Mucosa of descending colon (tissue), 3 donors: Measurements from ENCODE around the gene FRAS1. TPM values are rescaled to one million over a fixed set of nuclear protein-coding genes. Genes with fewer than 3 reads are reported as not detected.

Source experiments
- ATAC-seq: fragments of 200-7000 bp; cut with Tn5 transposase; one replicate; pipeline ENCODE4 v1.9.1; 2020; ENCODE audit warnings: mild to moderate bottlenecking, moderate library complexity
- DNase-seq, 3 donors: peaks; one replicate each; pipeline ENCODE4 v3.0.0-alpha.2; 2020
- H3K36me3 ChIP-seq: fragments of 200-600 bp; one replicate; pipeline ENCODE4 v1.8.0; 2021; ENCODE audit warnings: low read depth, mild to moderate bottlenecking
- H3K4me1 ChIP-seq: fragments of 200-600 bp; one replicate; pipeline ENCODE4 v1.8.0; 2021; ENCODE audit warnings: low read depth, mild to moderate bottlenecking
- H3K4me3 ChIP-seq: fragments of 200-600 bp; one replicate; pipeline ENCODE4 v1.8.0; 2021; ENCODE audit warnings: mild to moderate bottlenecking
- H3K9me3 ChIP-seq: fragments of 200-600 bp; one replicate; pipeline ENCODE4 v1.8.0; 2021; ENCODE audit warnings: mild to moderate bottlenecking
- intact Hi-C, 2 donors: fragments of 100-400 bp; cut with DNase I in 1 of 2; cut with micrococcal nuclease in 1 of 2; formaldehyde crosslinking; loops; one replicate each; pipeline versions ENCODE4 v1.11.0 to v1.11.1; 2022; cut with DNase I, micrococcal nuclease
- total RNA-seq, 3 donors: library from RNA; stranded (reverse); fragmentation: NEBNext Ultra II Directional in 2 of 3; extraction: Animal tissue kit (Norgen Biotek cat#: 25700) in 2 of 3; gene quantifications; one replicate each; pipeline versions ENCODE4 v1.2.1 to v1.2.4, GENCODE V29; 2021 to 2023
- TF ChIP-seq, protein P1 (sequence below): fragments of 200-600 bp; IDR thresholded peaks from one replicate; pipeline ENCODE4 v1.8.0; 2022; ENCODE audit warnings: antibody characterized with exemption, mild to moderate bottlenecking
- donor health status: DM: no; HTN: no; CAD: no; lungs with moderate emphysema.
- donor health status: DM: no; HTN: no; CAD: no.
- donor health status: DM: no; HTN: yes; CAD: no.

FRAS1 gene
- total RNA-seq, 3 donors from 2014 or later: 1.2 to 9.3 (median 2.2) TPM

DNA sequence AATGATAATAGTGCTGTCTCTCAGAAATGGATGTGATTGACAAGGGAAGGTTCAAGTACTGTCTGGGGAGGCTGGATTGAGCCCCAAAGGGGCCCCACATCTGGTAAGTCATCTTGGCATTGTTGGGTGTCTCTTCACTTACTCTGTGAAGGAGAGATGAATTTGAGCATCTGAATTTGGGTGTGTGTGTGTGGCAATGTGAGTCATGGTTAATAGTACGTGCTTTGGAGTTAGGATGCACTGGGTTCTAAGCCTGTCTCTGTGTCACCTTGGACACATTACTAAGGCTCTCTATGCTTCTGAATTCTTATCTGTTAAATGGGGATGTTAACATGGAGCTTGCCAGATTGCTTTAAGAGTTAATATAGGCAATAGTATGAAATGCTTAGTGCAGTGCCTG, 80.4 kb downstream of the FRAS1 start:
- H3K9me3 ChIP-seq: no peaks in the 10 kb centered on the region
- intact Hi-C loops: no loop called here
- ATAC-seq (no peak), DNase-seq (no peak)
- H3K4me3 ChIP-seq: no peak overlapping the region
- TF ChIP-seq, protein P1, sequence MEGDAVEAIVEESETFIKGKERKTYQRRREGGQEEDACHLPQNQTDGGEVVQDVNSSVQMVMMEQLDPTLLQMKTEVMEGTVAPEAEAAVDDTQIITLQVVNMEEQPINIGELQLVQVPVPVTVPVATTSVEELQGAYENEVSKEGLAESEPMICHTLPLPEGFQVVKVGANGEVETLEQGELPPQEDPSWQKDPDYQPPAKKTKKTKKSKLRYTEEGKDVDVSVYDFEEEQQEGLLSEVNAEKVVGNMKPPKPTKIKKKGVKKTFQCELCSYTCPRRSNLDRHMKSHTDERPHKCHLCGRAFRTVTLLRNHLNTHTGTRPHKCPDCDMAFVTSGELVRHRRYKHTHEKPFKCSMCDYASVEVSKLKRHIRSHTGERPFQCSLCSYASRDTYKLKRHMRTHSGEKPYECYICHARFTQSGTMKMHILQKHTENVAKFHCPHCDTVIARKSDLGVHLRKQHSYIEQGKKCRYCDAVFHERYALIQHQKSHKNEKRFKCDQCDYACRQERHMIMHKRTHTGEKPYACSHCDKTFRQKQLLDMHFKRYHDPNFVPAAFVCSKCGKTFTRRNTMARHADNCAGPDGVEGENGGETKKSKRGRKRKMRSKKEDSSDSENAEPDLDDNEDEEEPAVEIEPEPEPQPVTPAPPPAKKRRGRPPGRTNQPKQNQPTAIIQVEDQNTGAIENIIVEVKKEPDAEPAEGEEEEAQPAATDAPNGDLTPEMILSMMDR: no peak
- no peaks in the 10 kb centered on the region for H3K4me1 ChIP-seq
- H3K36me3 ChIP-seq: no peaks in the 10 kb centered on the region

DNA sequence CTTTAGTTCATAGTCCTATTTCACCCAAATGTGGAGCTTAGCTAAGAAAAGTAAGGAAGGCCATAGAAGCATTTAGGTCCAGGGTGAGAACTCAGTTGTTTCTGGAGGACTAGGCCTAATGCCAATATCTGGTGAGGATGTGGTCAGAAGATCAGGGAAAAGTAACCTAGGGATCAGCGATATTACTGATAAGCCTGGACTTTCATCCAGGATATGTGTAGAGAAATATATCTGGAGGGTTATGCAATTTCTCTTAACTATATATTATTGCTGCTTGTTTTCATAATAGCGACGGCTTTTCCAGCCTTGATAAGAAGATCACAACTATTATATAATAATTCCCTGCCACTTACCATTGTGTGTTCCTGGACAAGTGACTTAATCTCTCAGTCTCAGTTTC, 81.1 kb downstream of the FRAS1 start:
- intact Hi-C loops: no loop called here
- TF ChIP-seq, protein P1: no peak
- ATAC-seq: peak; percentile 59

DNA sequence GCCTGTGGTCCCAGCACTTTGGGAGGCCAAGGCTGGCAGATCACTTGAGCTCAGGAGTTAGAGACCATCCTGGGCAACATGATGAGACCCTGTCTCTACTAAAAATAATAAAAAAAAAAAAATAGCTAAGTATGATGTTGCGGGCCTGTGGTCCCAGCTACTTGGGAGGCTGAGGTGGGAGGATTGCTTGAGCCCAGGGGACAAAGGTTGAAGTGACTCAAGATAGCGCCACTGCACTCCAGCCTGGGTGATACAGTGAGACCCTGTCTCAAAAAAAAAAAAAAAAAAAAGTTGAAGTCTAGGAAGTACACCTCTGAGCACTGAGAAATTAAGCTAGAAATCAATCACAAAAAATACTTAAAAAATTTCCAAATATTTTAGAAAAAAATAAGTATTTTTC, 86.5 kb downstream of the FRAS1 start:
- DNase-seq: no peak
- Histone ChIP-seq H3K4me3 (no peak overlapping the region), H3K9me3 (no peaks in the 10 kb centered on the region), H3K4me1 (no peaks in the 10 kb centered on the region), H3K36me3 (no peaks in the 10 kb centered on the region)
- ATAC-seq: no peak
- TF ChIP-seq, protein P1: no peak
- intact Hi-C loops: no loop called here

More for the DNA sequence above, 81.1 kb downstream of the FRAS1 start:
- Histone ChIP-seq H3K4me1 (no peaks in the 10 kb centered on the region), H3K4me3 (no peak overlapping the region), H3K9me3 (no peaks in the 10 kb centered on the region), H3K36me3 (no peaks in the 10 kb centered on the region)
- no peak for DNase-seq

DNA sequence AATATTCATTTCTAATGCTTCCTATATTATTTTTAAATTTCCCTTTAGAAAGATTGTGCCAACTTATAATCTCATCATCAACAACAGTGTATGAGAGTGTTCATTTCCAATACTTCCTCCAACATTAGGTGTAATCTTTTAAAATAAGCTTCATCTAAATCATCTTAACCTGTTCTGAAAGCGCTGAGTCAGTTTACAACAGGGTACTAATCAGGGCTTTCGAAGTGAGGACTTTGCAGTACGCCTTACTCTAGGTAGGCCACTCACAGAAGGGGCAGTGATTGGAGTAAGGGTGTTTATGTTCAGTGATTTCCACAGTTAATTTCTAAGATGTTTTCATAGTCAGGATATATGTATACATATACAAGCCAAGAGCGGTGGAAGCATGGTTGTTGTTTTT, 87.9 kb downstream of the FRAS1 start:
- intact Hi-C loops: no loop called here
- DNase-seq: no peak

DNA sequence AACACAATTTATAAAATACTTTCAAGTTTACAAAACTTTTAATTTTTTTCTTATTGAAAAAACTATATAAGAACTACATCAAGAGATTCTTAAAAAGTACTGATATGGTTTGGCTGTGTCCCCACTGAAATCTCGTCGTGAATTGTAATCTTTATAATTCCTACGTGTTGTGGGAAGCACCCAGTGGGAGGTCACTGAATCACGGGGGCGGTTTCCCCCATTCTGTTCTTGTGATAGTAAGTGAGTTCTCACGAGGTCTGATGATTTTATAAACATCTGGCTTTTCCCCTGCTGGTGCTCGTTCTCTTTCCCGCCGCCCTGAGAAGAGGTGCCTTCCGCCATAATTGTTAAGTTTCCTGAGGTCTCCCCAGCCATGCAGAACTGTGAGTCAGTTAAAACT, 88.5 kb downstream of the FRAS1 start:
- Histone ChIP-seq H3K36me3 (no peaks in the 10 kb centered on the region), H3K4me3 (no peak overlapping the region), H3K9me3 (no peaks in the 10 kb centered on the region), H3K4me1 (no peaks in the 10 kb centered on the region)
- ATAC-seq: no peak
- TF ChIP-seq, protein P1: no peak
- intact Hi-C loops: no loop called here
- no peak for DNase-seq

More for the DNA sequence above, 87.9 kb downstream of the FRAS1 start:
- H3K9me3 ChIP-seq: no peaks in the 10 kb centered on the region
- no peaks in the 10 kb centered on the region for H3K36me3 ChIP-seq
- ATAC-seq: no peak
- no peak overlapping the region for H3K4me3 ChIP-seq
- H3K4me1 ChIP-seq: no peaks in the 10 kb centered on the region
- TF ChIP-seq, protein P1: no peak
